ENCODE data around the gene ETF1. TPM values are rescaled to one million over a fixed set of nuclear protein-coding genes. Genes with fewer than 3 reads are reported as not detected.

ETF1 gene
- total RNA-seq, 1 donor = 160 TPM

DNA sequence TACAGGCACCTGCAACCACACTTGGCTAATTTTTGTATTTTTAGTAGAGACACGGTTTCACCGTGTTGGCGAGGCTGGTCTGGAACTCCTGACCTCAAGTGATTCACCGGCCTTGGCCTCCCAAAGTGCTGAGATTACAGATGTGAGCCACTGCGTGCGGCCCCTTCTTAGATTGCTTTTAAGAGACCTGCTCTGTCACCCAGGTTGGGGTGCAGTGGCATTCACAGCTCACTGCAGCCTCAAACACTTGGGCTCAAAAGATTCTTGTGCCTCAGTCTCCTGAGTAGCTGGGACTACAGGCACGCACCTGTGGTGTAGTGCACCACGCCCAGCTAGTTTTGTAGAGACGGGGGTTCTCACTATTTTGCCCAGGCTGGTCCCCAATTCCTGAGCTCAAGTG lies 21.2 kb upstream of the ETF1 start:
- TF ChIP-seq, protein P1, sequence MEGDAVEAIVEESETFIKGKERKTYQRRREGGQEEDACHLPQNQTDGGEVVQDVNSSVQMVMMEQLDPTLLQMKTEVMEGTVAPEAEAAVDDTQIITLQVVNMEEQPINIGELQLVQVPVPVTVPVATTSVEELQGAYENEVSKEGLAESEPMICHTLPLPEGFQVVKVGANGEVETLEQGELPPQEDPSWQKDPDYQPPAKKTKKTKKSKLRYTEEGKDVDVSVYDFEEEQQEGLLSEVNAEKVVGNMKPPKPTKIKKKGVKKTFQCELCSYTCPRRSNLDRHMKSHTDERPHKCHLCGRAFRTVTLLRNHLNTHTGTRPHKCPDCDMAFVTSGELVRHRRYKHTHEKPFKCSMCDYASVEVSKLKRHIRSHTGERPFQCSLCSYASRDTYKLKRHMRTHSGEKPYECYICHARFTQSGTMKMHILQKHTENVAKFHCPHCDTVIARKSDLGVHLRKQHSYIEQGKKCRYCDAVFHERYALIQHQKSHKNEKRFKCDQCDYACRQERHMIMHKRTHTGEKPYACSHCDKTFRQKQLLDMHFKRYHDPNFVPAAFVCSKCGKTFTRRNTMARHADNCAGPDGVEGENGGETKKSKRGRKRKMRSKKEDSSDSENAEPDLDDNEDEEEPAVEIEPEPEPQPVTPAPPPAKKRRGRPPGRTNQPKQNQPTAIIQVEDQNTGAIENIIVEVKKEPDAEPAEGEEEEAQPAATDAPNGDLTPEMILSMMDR (IDR thresholded peaks at IDR 0.05; ENCODE audit: insufficient read depth, low read depth, low read length) = no peak
- no peak for DNase-seq (ENCODE audit: low read depth)
- no peak overlapping the region for H3K4me3 ChIP-seq (ENCODE audit: low read depth, low read length)

DNA sequence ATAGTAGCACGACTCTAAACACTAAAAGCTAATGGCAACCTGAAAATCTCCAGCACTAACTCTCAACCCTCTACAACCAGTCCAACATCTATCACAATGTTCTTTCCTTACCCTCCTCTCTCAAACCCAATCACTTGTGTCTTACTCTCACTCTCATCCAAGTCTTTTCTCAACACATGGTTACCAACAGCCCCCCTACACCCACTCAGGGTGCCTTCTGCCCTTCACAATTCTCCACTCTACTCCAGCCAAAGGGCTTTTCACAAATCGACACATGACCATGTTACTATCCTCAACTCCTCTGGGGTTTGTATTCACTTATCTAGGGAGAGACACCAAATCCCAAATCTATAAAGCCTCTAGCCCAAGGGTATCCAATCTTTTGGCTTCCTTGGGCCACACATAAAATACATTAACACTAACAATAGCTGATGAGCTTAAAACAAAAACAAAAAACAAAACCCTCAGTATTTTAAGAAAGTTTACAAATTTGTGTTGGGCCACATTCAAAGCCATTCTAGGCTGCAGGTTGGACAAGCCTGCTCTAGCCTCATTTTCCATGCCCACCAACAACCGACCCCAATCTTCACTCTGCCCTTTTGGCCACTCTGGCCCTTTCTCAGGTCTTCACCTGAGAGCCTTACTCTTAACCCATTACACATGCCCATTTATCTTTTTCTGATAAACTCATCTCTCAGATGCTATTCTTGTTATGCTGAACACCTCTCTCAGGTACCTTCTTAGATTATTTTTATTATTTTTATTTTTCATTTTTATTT lies 20.5 kb upstream of the ETF1 start:
- no peak for DNase-seq (ENCODE audit: low read depth)
- no peak overlapping the region for H3K4me3 ChIP-seq (ENCODE audit: low read depth, low read length)
- TF ChIP-seq, protein P1 (IDR thresholded peaks at IDR 0.05; ENCODE audit: insufficient read depth, low read depth, low read length) = no peak

DNA sequence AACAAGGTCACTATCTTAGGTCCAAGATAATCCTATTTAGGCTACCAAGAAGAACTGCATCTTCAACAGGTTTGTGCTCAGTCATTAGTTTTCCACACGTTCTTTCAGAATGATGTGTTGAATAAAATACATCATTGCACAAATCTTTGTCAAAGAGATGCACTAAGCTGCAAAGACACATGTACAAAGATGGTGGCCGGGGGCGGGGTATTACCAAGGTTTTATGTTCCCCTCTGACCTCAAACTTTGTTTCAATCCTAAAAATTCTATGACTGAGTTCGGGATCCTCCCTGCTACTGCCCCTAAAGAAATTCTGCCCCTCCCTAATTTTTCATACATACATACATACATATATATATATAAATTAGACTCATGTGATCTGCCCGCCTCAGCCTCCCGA lies 17.9 kb upstream of the ETF1 start:
- H3K4me3 ChIP-seq (ENCODE audit: low read depth, low read length) = no peak overlapping the region
- no peak for DNase-seq (ENCODE audit: low read depth)
- TF ChIP-seq, protein P1 (IDR thresholded peaks at IDR 0.05; ENCODE audit: insufficient read depth, low read depth, low read length) = no peak

DNA sequence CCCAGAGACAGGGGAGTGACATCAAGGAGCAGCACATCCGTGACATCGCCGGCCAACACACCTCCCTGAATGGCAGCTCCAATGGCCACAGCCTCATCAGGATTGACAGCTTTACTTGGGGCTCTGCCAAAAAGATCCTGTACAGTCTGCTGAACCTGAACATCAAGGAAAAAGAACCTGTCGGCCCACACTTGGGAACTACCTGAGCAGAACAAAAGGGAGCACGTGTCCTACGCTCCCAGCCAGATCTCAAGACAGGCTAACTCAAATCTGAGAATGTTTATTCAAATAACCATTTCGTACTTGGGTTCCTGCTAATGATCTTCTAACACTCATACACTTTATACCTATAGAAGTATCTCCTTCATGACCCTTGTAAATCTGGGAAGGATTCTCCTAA lies 16.9 kb upstream of the ETF1 start:
- TF ChIP-seq, protein P1 (IDR thresholded peaks at IDR 0.05; ENCODE audit: insufficient read depth, low read depth, low read length) = no peak
- DNase-seq (ENCODE audit: low read depth) = no peak
- no peak overlapping the region for H3K4me3 ChIP-seq (ENCODE audit: low read depth, low read length)

DNA sequence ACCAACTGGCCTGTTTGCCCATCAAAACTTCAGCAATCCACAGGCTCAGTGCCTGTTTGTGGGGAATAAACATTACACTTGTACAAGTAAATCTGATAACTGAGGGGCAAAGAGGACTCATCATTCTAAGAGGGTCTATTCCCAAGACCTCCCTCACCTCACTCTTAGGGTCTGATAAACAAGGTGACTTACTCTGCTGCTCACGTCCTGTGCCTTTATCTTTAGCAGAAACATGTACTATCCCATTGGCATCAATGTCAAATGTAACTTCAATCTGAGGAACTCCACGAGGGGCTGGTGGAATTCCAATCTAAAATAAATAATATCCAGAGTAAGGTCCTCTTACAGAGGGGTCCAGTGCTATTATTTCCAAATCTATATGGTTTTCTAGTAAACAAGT lies 14.6 kb upstream of the ETF1 start:
- no peak for DNase-seq (ENCODE audit: low read depth)
- H3K4me3 ChIP-seq (ENCODE audit: low read depth, low read length) = no peak overlapping the region
- TF ChIP-seq, protein P1 (IDR thresholded peaks at IDR 0.05; ENCODE audit: insufficient read depth, low read depth, low read length) = no peak

DNA sequence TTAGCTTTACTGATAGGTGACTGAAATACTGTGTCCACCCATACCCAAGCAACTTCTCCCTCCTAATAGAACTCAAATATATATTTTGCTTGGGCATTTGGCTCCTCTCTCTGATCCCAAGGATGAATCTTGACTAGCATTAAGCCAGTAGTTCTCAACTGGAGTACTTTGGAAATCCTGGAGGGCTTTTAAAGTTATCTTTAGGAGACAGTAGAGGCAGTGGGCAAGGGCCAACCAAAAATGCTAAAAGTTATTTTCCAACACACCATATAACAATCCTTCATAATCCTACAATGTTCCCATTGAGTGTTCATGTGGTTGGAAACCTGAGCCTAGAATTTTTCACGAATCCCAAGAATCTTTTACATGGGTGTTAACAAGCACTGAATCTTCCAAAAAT lies 11.1 kb upstream of the ETF1 start:
- TF ChIP-seq, protein P1 (IDR thresholded peaks at IDR 0.05; ENCODE audit: insufficient read depth, low read depth, low read length) = no peak
- H3K4me3 ChIP-seq (ENCODE audit: low read depth, low read length) = no peak overlapping the region
- no peak for DNase-seq (ENCODE audit: low read depth)

Measured in fibroblast of villous mesenchyme (primary cell).